Measurements from ENCODE around the gene JADE3.

- TF ChIP-seq POLR2A (IDR thresholded peaks at IDR 0.05) (no peak), CTCF (IDR thresholded peaks at IDR 0.05 in 4 of 5, conservative IDR thresholded peaks at IDR 0.05 in 1 of 5) (no peak)
Measured at GRCh38 chrX:46918434-46918833, 6.2 kb downstream of the JADE3 start.
